Small intestine (tissue), 7 donors: ENCODE data around the gene ACTL6B. TPM values are rescaled to one million over a fixed set of nuclear protein-coding genes. Genes with fewer than 3 reads are reported as not detected.

ENCODE experiments used
- DNase-seq, 2 donors: peaks; one replicate each; pipeline versions ENCODE4 v3.0.0 to v3.0.0-alpha.2; 2013
- FAIRE-seq: peaks from 2 replicates; lab custom pipeline; 2012; peaks lifted over from hg19 to GRCh38; lab: Jason Lieb, UNC
- H3K27ac ChIP-seq, 3 donors: one replicate each; pipeline ENCODE4 v1.5.1; 2013; ENCODE audit warnings: low read length in 2 of 3, mild to moderate bottlenecking in 2 of 3, control low read depth in 1 of 3, inconsistent platforms in 1 of 3, low read depth in 1 of 3, moderate library complexity in 1 of 3
- H3K27me3 ChIP-seq, 3 donors: one replicate each; pipeline ENCODE4 v1.6.1; 2013; ENCODE audit warnings: low read length in 3 of 3, inconsistent platforms in 1 of 3; ENCODE audit not compliant: control insufficient read depth in 3 of 3, insufficient read depth in 3 of 3
- H3K36me3 ChIP-seq, 3 donors: one replicate each; pipeline ENCODE4 v1.6.1; 2013; ENCODE audit warnings: low read length in 3 of 3, inconsistent platforms in 1 of 3, low read depth in 1 of 3, mild to moderate bottlenecking in 1 of 3, moderate library complexity in 1 of 3; ENCODE audit not compliant: control insufficient read depth in 3 of 3, insufficient read depth in 2 of 3
- H3K4me1 ChIP-seq, 3 donors: one replicate each; pipeline ENCODE4 v1.6.1; 2013; ENCODE audit warnings: low read length in 2 of 3, inconsistent platforms in 1 of 3, low read depth in 1 of 3, mild to moderate bottlenecking in 1 of 3, moderate library complexity in 1 of 3; ENCODE audit not compliant: control insufficient read depth in 3 of 3, insufficient read depth in 2 of 3
- H3K4me3 ChIP-seq, 3 donors: one replicate each; pipeline ENCODE4 v1.5.1; 2013; ENCODE audit warnings: low read length in 3 of 3, control low read depth in 1 of 3, inconsistent platforms in 1 of 3, low read depth in 1 of 3, mild to moderate bottlenecking in 1 of 3, moderate library complexity in 1 of 3
- H3K9me3 ChIP-seq, 2 donors: one replicate each; pipeline ENCODE4 v1.6.1; 2013; ENCODE audit warnings: low read depth in 1 of 2, low read length in 1 of 2; ENCODE audit not compliant: control insufficient read depth in 2 of 2, insufficient read depth in 1 of 2
- WGBS, 3 donors: extraction: QIAGEN DNeasy Blood & Tissue Kit; methylation state at CpG; one replicate each; pipeline ENCODE4 v1.1.7; 2013; 5-methylcytosine and 5-hydroxymethylcytosine counted together
- polyA plus RNA-seq, 4 donors: library from polyadenylated mRNA; stranded (reverse) in 3 of 4; unstranded in 1 of 4; fragments of 200-250 nt in 3 of 4; fragments of 120-200 nt in 1 of 4; gene quantifications; one replicate each; pipeline versions ENCODE4 v1.2.1 to v1.2.3, GENCODE V29; 2013
- donor health status: healthy with polysubstance abuse.
- donor health status: control.
- donor health status: control.
- donor health status: Bipolar disorder and iron deficiency.
- donor health status: healthy.

Gene ACTL6B
- polyA plus RNA-seq, 4 donors: 0.52 to 1.00 TPM; not detected in 2

DNA sequence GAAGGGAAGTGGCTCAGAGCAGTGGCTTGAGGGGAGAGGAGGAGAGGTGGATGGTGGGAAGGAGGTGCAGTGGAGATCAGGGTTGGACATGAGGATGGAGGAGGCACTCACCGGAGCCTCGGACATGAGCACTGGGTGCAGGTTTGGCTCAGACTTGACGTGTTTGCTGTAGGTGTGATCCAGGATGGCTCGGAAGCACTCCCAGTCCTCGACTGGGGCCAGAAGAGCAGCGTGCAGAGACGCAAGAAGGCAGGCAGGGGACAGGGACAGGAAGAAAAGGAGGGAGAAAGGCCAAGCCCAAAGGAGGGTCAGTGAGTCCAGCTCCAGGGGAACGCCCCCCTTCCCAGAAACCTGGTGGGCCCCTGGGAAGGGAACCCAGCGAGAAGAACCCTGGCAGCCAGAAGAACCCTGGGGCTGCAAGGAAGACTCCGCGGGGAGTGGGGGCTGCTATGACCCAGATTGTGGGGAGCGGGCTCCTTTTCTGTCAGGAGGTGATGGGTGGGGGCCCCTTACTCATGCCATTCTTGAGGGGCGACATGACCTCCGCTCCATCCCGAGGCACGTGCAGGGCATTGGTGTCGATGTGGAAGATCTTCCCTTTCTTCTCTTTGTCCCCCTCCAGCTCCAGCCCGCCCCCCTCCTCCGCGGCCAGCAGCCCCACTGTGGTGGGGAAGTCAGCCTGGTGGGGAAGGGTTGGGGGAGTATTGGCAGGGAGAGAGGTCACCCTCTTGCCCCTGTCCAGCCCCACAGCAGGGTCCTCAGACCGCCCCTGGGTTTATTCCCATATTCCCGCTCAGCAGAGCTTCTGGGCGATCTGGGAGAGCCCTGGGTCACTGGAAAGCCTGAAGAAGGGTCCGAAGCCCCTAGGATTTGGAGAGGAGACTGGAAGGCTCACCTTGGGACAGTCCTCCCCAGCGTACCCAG lies 1.1 kb downstream of the ACTL6B start:
- H3K27ac ChIP-seq: no peak overlapping the region
- peaks cover 0 to 44% (median 17%) of the 10 kb centered on the region in 3 donors for H3K27me3 ChIP-seq
- 50 to 64% (median 55%) methylated on average over 21 to 25 of the region's 25 CpGs for WGBS, 3 donors
- no peaks in the 10 kb centered on the region for H3K36me3 ChIP-seq
- H3K4me3 ChIP-seq: no peak overlapping the region
- no peaks in the 10 kb centered on the region for H3K4me1 ChIP-seq
- H3K9me3 ChIP-seq: peaks cover 2 to 6% of the 10 kb centered on the region in 2 donors
- FAIRE-seq: no peak
- DNase-seq: no peak

DNA sequence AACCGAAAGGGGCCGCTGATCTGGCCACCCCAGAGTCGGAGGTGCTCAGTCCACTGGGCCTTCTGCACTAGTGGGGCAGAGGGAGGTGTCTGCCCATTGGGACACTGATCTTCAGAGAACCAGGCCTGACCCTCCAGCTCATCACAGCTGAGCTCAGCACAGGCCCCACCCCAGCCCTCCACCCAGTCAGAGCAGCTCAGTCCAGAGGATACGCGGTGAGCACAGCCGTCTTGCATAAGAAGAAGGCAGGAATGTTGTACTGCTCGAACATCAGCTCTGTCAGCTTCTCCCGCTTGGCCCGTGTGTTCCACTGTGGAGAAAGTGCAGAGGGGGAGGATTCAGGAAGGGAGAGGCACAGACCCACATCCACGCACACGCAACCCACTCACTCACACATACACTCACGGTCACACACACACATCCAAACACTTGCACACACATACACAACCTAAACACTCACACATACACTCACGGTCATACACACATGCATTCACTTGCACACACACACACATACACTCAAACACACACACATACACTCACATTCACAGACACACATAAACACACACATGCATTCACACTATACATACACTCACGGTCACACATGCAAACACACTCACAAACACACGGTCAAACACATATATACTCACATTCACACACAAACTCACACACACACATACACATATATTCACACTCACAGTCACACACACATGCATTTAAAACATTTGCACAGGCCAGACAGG lies 6.3 kb downstream of the ACTL6B start:
- Histone ChIP-seq H3K4me1 (no peaks in the 10 kb centered on the region), H3K27me3 (peaks cover 0 to 23% (median 7%) of the 10 kb centered on the region in 3 donors), H3K27ac (no peak overlapping the region), H3K4me3 (no peak overlapping the region), H3K9me3 (no peaks in the 10 kb centered on the region), H3K36me3 (no peaks in the 10 kb centered on the region)
- 75 to 80% (median 76%) methylated on average over 15 of the region's 15 CpGs for WGBS, 3 donors
- DNase-seq (no peak), FAIRE-seq (no peak)

DNA sequence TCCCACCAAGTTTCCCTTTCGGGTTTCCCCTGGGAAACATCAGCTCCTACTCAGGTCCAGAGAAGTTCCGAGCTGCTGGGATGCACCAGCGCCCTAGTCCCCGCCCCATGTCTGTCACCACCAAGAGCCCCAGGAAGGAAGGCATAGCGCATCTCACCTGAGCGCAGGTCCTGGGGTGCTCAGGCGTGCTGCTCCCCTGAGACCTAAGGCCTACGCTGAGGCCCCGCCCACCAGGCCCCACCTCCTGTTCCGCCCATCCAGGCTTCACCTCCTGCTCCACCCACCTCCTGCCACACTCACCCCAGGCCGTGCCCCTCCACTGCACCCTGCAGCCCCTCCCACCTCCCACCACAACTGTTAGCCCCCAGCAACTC lies 13.7 kb downstream of the ACTL6B start:
- Histone ChIP-seq H3K36me3 (no peaks in the 10 kb centered on the region), H3K27me3 (peaks cover 0 to 11% (median 2%) of the 10 kb centered on the region in 3 donors), H3K4me1 (peaks cover 0 to 11% (median 6%) of the 10 kb centered on the region in 3 donors), H3K27ac (no peak overlapping the region), H3K9me3 (no peaks in the 10 kb centered on the region), H3K4me3 (no peak overlapping the region)
- FAIRE-seq: no peak
- 14 to 43% (median 32%) methylated on average over 10 to 11 of the region's 11 CpGs for WGBS, 3 donors
- peak; percentile 56 to 63 for DNase-seq

DNA sequence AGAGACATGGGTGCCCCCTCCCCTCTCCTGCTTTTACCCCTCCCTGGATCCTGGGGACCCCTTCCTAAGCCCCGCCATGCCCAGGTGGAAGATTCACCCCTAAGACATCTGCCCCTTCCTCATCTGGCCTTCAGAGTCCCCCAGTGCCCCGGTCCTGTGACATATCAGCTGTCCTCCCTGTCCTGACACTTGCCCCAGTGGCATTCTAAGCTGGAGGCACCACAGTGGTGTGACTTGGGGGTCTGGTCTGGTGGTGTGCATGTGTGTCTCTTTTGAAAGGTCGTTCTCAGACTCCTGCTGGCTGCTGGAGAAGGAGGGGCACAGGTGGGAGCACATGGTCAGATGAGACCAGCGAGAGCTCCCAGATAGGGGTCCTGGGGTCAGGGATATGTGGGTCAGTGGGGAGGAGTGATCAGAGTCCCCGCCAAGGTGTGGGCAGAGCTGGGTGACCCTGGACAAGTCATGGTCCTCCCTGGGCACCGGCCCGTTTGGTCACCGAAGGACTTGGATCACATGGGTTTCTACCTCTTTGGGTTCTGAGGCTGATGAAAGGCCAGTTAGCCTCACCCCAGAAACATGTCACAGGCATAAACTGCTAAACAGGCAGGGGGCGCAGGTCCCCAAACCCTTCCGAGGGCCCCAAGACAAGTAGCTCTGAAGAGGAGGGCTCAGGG lies 14.3 kb downstream of the ACTL6B start:
- Histone ChIP-seq H3K36me3 (no peaks in the 10 kb centered on the region), H3K4me3 (no peak overlapping the region), H3K27me3 (peaks cover 0 to 9% (median 0%) of the 10 kb centered on the region in 3 donors), H3K9me3 (no peaks in the 10 kb centered on the region), H3K27ac (no peak overlapping the region), H3K4me1 (peaks cover 0 to 11% (median 6%) of the 10 kb centered on the region in 3 donors)
- 51 to 77% (median 57%) methylated on average over 10 of the region's 10 CpGs for WGBS, 3 donors
- DNase-seq (peak in 1 of 2 donors; percentile 20), FAIRE-seq (no peak)

DNA sequence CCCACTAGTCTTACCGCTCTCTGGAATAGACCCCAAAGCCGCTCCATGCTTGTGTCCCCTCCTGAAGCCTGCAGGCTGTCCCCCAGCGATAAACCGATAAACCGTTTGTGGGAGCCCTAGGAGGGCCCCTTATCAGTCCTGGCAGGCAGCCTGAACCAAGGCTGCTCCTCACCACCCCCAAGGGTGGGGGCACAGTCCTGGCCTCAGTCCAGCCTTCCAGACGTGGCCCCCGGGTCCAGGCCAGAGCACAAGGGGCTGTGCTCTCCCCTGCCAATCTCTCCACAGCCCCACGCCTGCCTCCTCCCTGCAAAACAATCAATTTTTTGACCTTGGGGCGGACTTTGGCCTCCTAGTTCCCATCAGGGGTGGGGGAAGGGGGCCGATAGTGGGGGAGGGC lies 14.8 kb downstream of the ACTL6B start, which contains the start of gene TFR2:
TFR2 (minus strand) TSS at position 90 of the 397 bp plus-strand sequence; CDS start at position 47, 43 bp downstream.
- WGBS, 3 donors: 15 to 48% (median 31%) methylated on average over 9 to 10 of the region's 10 CpGs
- Histone ChIP-seq H3K36me3 (no peaks in the 10 kb centered on the region), H3K4me3 (no peak within 1 kb of the TSS), H3K27me3 (peaks cover 0 to 8% (median 0%) of the 10 kb centered on the region in 3 donors), H3K4me1 (peaks cover 0 to 11% (median 6%) of the 10 kb centered on the region in 3 donors), H3K27ac (no peak within 1 kb of the TSS), H3K9me3 (no peaks in the 10 kb centered on the region)
- FAIRE-seq (no peak), DNase-seq (peak in 1 of 2 donors; percentile 52)

DNA sequence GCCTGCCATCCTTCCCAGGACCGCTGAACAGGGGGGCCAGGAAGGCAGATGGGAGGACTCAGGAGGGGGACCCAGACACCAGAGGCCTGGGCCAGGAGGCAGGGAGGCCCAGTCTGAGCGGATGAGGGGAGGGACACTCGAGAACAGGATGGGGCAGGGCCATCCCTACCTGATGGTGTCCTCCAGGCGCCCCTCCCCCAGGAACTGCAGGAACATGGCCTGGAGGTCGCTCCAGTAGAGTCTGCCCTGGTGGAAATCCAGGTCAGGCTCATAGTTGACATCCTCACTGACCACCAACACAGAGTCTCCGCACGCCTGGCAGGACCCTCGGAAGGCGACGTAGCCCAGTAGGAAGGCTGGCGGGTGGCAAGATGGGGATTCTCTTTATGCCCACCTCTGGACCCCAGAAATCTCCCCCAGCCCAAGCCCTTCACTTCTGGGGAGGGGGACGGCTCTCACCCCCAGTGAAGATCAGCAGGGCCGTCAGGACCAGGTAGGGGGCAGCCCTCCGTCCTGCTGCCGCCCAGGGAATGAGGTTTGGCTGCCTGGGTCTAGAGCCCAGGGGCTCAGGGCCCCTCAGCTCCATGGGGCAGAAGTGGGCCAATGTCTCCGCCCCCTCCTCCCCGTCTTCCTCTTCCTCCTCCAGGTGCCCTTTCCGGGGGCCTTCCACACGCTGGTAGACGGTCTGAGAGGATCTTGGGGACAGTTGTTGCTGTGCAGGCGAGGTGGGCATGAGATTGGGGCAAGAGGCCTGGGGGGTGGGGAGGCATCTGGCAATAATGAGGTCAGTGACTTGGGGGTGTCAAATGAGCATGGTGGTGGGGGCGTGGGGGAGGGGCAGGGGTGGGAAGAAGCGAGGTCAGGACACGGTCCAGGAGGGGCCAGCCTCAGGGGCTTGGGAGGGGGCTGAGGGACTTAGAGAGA lies 15.5 kb downstream of the ACTL6B start:
- H3K4me3 ChIP-seq: no peak overlapping the region
- H3K9me3 ChIP-seq: no peaks in the 10 kb centered on the region
- WGBS, 3 donors: 56 to 65% (median 61%) methylated on average over 23 to 24 of the region's 24 CpGs
- H3K27ac ChIP-seq: no peak overlapping the region
- H3K27me3 ChIP-seq: peaks cover 0 to 3% (median 0%) of the 10 kb centered on the region in 3 donors
- no peaks in the 10 kb centered on the region for H3K36me3 ChIP-seq
- peaks cover 0 to 11% (median 6%) of the 10 kb centered on the region in 3 donors for H3K4me1 ChIP-seq
- DNase-seq: no peak
- no peak for FAIRE-seq

DNA sequence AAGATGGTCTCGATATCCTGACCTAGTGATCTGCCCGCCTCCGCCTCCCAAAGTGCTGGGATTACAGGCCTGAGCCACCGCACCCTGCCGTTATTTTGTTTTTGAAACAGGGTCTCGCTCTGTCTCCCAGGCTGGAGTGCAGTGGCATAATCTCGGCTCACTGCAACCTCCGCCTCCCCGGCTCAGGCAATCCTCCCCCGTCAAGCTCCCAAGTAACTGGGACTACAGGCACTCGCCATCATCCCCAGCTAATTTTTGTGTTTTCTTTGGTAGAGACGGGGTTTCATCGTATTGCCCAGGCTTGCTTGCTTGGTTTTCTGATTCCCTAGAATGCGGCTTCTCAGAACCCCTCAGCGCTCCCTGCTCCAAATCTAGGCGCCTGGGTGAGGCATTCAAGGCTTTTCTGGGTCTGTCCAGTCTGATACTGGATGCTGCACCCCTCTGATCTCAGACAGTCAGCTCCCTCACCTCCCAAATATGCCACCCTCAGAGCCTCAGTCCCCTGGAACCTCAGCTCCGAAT lies 16.2 kb downstream of the ACTL6B start:
- no peak for FAIRE-seq
- peaks cover 0 to 3% (median 0%) of the 10 kb centered on the region in 3 donors for H3K27me3 ChIP-seq
- DNase-seq: no peak
- H3K36me3 ChIP-seq: no peaks in the 10 kb centered on the region
- WGBS, 3 donors: 87 to 91% (median 88%) methylated on average over 17 of the region's 17 CpGs
- H3K4me1 ChIP-seq: peaks cover 0 to 11% (median 6%) of the 10 kb centered on the region in 3 donors
- H3K4me3 ChIP-seq: no peak overlapping the region
- H3K27ac ChIP-seq: no peak overlapping the region
- no peaks in the 10 kb centered on the region for H3K9me3 ChIP-seq
